ENCODE data around the gene RHBDL2.
"Not testable (repeated sequence)": the region's sequence is repeated elsewhere in the genome, so short reads cannot be mapped to it uniquely, and the experiment has no call there.

Gene RHBDL2

GRCh38 chr1:38929476-38929875 lies 12.2 kb downstream of the RHBDL2 start:
- DNase-seq = no peak

- no peak for DNase-seq
Measured at GRCh38 chr1:38929054-38929453, 12.6 kb downstream of the RHBDL2 start.

- no peak for DNase-seq
Measured at GRCh38 chr1:38926091-38926490, 15.5 kb downstream of the RHBDL2 start.

GRCh38 chr1:38925391-38925790 lies 16.2 kb downstream of the RHBDL2 start:
- no peak for DNase-seq

- no peak for DNase-seq
Measured at GRCh38 chr1:38923607-38924006, 18.0 kb downstream of the RHBDL2 start.

- no peak for DNase-seq
Measured at GRCh38 chr1:38919130-38919529, 22.5 kb downstream of the RHBDL2 start.

GRCh38 chr1:38918568-38918967 lies 23.1 kb downstream of the RHBDL2 start:
- no peak for DNase-seq

- no peak for DNase-seq
Measured at GRCh38 chr1:38917772-38918171, 23.9 kb downstream of the RHBDL2 start.

- no peak for DNase-seq
Measured at GRCh38 chr1:38917337-38917736, 24.3 kb downstream of the RHBDL2 start.

- no peak for DNase-seq
Measured at GRCh38 chr1:38915352-38915948, 26.2 kb downstream of the RHBDL2 start.

GRCh38 chr1:38914908-38915307 lies 26.7 kb downstream of the RHBDL2 start:
- DNase-seq = not testable (repeated sequence)

- no peak for DNase-seq
Measured at GRCh38 chr1:38908821-38909220, 32.8 kb downstream of the RHBDL2 start.

- no peak for DNase-seq
Measured at GRCh38 chr1:38905985-38906384, 35.6 kb downstream of the RHBDL2 start.

GRCh38 chr1:38899560-38899959 lies 42.1 kb downstream of the RHBDL2 start:
- DNase-seq = no peak

GRCh38 chr1:38898653-38899230 lies 42.9 kb downstream of the RHBDL2 start:
- DNase-seq = no peak

- no peak for DNase-seq
Measured at GRCh38 chr1:38896169-38896568, 45.5 kb downstream of the RHBDL2 start.

GRCh38 chr1:38892976-38893375 lies 48.7 kb downstream of the RHBDL2 start:
- no peak for DNase-seq

GRCh38 chr1:38891753-38892152 lies 49.9 kb downstream of the RHBDL2 start:
- DNase-seq = no peak

GRCh38 chr1:38889589-38889988 lies 52.0 kb downstream of the RHBDL2 start:
- DNase-seq = no peak

- DNase-seq = no peak
Measured at GRCh38 chr1:38888423-38889333, 53.0 kb downstream of the RHBDL2 start.

- DNase-seq = no peak
Measured at GRCh38 chr1:38885092-38885491, 56.5 kb downstream of the RHBDL2 start.

GRCh38 chr1:38881487-38881886 lies 60.1 kb downstream of the RHBDL2 start, which contains the start of gene GJA9:
TSS of gene GJA9 (minus strand) at chr1:38881587. CDS start at chr1:38876098, 5,489 bp downstream.
- DNase-seq = no peak

GRCh38 chr1:38875811-38876210 lies 65.8 kb downstream of the RHBDL2 start:
- DNase-seq = no peak
